ENCODE data around the gene CH25H. TPM values are rescaled to one million over a fixed set of nuclear protein-coding genes. Genes with fewer than 3 reads are reported as not detected.
"Not testable (repeated sequence)": the region's sequence is repeated elsewhere in the genome, so short reads cannot be mapped to it uniquely, and the experiment has no call there.

CH25H gene
- total RNA-seq, 1 donor from 2014 or later: 0.74 TPM

DNA sequence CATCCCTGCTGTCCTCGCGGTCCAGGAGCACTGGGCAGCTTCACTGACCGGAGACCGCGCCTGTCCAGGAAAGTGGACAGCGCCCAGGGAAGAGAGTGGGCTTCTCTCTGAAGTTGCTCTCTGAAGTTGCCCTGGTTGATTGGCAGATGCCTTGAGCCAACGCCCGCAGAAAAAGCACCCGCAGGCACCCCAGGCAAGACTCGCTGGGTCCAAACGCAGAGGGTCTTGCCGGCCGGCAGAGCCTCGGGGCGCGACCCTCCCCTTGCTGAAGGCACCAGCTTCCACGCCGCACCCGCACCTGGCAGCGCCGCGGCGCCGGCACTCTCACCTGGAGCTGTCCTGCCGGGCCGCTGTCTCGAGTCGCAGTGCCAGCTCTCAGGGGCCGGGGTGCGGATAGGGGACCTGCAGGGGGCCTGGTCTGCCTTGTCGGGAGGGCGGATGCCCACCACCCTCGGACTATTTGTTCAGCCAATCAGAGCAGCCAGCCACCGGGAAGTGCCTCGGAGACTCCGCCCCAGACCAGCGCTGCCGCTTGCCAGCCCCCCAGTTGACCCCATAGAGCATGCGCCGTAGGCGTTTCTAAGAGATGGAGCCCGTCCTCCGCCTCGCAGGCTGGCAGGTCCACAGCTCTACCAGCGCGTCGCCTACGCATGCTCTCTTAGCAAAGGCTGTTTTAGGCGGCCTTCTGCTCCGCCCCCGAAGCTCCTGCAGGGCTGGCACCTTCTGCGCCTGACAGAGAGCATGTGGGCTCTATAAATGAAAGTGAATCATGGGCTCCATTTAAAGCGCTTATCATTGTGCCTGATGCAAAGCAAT lies 44.5 kb upstream of the CH25H start, which contains the start of gene LIPA:
Gene LIPA, minus strand, starts transcription at position 367 of the 816 bp plus-strand sequence. CDS start 4,127 bp downstream, outside the sequence.
- Histone ChIP-seq H3K27ac (peak within 1 kb of the TSS; percentile 80), H3K27me3 (no peaks in the 10 kb centered on the region), H3K36me3 (no peaks in the 10 kb centered on the region), H3K9me3 (no peaks in the 10 kb centered on the region), H3K4me1 (peaks cover 10% of the 10 kb centered on the region), H3K4me3 (peak within 1 kb of the TSS; percentile 66 to 89)
- intact Hi-C loops (cut with DNase I): no loop called here
- peak in 1 of 2 donors; percentile 94 for DNase-seq (ENCODE audit: extremely low spot score in 2 of 2)
- TF ChIP-seq POLR2AphosphoS5 (IDR thresholded peaks at IDR 0.05; ENCODE audit: insufficient read depth in 1 of 2, low read depth in 1 of 2) (peak; percentile 81 to 98), POLR2A (IDR thresholded peaks at IDR 0.05) (no peak)
- TF ChIP-seq, protein P1, sequence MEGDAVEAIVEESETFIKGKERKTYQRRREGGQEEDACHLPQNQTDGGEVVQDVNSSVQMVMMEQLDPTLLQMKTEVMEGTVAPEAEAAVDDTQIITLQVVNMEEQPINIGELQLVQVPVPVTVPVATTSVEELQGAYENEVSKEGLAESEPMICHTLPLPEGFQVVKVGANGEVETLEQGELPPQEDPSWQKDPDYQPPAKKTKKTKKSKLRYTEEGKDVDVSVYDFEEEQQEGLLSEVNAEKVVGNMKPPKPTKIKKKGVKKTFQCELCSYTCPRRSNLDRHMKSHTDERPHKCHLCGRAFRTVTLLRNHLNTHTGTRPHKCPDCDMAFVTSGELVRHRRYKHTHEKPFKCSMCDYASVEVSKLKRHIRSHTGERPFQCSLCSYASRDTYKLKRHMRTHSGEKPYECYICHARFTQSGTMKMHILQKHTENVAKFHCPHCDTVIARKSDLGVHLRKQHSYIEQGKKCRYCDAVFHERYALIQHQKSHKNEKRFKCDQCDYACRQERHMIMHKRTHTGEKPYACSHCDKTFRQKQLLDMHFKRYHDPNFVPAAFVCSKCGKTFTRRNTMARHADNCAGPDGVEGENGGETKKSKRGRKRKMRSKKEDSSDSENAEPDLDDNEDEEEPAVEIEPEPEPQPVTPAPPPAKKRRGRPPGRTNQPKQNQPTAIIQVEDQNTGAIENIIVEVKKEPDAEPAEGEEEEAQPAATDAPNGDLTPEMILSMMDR (IDR thresholded peaks at IDR 0.05): no peak

DNA sequence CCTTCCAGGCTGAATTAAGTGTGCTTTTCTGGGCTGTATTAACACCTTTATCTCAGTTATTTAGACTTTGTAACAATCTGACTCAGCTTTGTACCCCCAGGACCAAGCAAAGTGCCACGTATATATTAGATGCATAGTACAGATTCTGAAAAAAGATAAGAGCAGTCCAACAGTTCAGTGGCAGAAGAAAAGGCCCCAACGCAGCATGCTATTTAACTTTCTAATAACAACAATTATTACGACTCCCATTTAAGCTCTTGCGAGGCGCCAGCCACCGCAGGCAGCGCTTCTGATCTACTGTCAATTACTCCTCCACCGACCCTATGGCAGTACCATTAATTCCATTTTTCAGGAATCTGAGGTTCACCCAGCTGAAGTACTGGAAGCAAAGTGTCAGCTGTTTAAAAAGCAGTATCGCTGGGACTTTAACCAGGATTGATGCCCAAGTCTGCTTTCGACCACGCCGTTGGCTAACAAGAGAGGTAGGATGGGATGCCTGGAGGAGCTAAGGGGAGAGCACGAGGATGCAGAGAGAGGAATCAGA lies 43.8 kb upstream of the CH25H start:
- Histone ChIP-seq H3K27me3 (no peaks in the 10 kb centered on the region), H3K4me3 (peak overlapping the region; percentile 66 to 89), H3K4me1 (peaks cover 10% of the 10 kb centered on the region), H3K9me3 (no peaks in the 10 kb centered on the region), H3K27ac (peak overlapping the region; percentile 80), H3K36me3 (no peaks in the 10 kb centered on the region)
- TF ChIP-seq POLR2A (IDR thresholded peaks at IDR 0.05) (no peak), POLR2AphosphoS5 (IDR thresholded peaks at IDR 0.05; ENCODE audit: insufficient read depth in 1 of 2, low read depth in 1 of 2) (no peak)
- TF ChIP-seq, protein P1 (IDR thresholded peaks at IDR 0.05): no peak
- intact Hi-C loops (cut with DNase I): no loop called here
- no peak for DNase-seq (ENCODE audit: extremely low spot score in 2 of 2)

DNA sequence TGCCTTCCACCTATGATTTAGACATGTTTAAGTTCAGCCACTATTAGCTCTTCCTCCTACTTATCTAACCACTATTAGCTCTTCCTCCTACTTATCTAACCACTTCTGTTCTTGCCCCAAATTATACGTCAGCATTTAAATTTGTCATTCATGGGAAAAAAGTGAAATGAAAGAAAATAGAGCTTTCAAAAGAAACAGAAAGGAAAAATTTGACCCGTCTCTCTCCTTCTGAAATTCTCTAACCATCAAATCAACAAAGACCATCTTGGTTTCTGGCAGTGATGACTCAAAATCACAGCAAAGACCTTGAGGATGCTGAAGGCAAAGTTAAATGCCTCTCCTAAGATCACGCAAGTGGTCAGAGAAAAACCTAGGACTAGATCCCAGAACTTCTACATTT lies 41.9 kb upstream of the CH25H start:
- Histone ChIP-seq H3K9me3 (no peaks in the 10 kb centered on the region), H3K27ac (no peak overlapping the region), H3K36me3 (no peaks in the 10 kb centered on the region), H3K4me3 (no peak overlapping the region), H3K4me1 (peaks cover 10% of the 10 kb centered on the region), H3K27me3 (no peaks in the 10 kb centered on the region)
- no peak for DNase-seq (ENCODE audit: extremely low spot score in 2 of 2)
- intact Hi-C loops (cut with DNase I): no loop called here
- TF ChIP-seq POLR2AphosphoS5 (IDR thresholded peaks at IDR 0.05; ENCODE audit: insufficient read depth in 1 of 2, low read depth in 1 of 2): no peak
- no peak for TF ChIP-seq POLR2A (IDR thresholded peaks at IDR 0.05)
- TF ChIP-seq, protein P1 (IDR thresholded peaks at IDR 0.05): no peak

DNA sequence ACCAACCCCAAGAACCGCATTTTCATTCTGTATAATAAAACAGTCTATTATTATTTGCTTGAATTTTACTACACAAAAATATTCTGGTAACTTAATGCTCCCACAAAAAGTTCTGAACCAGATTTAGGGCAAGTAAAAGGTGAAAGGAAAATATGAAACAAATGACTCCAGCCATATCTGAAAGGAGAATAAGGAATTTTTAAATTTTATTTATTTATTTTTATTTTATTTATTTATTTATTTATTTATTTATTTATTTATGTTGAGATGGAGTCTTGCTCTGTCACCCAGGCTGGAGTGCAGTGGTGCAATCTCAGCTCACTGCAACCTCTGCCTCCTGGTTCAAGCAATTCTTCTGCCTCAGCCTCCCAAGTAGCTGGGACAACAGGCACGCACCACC lies 40.5 kb upstream of the CH25H start:
- H3K36me3 ChIP-seq; H3K9me3 ChIP-seq; H3K27ac ChIP-seq; H3K4me3 ChIP-seq; H3K27me3 ChIP-seq; DNase-seq (ENCODE audit: extremely low spot score in 2 of 2); intact Hi-C loops (cut with DNase I): not testable (repeated sequence)
- peaks cover 10% of the 10 kb centered on the region for H3K4me1 ChIP-seq

DNA sequence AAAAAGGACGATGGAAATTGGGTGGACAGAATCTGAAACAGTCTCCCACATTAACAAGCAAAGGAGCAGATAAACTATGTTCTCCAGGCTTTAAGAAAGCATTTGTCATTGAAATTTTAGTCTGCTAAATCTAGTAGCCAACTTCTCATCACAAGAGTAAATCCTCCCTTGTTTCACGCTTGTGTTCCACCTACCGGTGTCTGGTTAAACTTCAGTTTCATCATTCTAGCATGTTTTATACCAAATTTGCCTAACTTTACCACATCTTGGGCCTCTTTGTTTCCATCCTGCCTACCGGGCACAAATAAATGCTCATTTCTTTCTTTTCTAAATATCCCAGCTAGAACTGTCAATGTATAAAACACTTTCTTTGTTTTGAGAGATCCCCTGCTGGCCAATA lies 38.7 kb upstream of the CH25H start:
- Histone ChIP-seq H3K4me1 (peaks cover 20% of the 10 kb centered on the region), H3K4me3 (no peak overlapping the region), H3K27me3 (no peaks in the 10 kb centered on the region), H3K9me3 (no peaks in the 10 kb centered on the region), H3K36me3 (no peaks in the 10 kb centered on the region), H3K27ac (no peak overlapping the region)
- intact Hi-C loops (cut with DNase I): no loop called here
- TF ChIP-seq POLR2A (IDR thresholded peaks at IDR 0.05) (no peak), POLR2AphosphoS5 (IDR thresholded peaks at IDR 0.05; ENCODE audit: insufficient read depth in 1 of 2, low read depth in 1 of 2) (no peak)
- TF ChIP-seq, protein P1 (IDR thresholded peaks at IDR 0.05): no peak
- DNase-seq (ENCODE audit: extremely low spot score in 2 of 2): no peak

All from vagina (tissue), 2 donors.